HG02763 (cell line): ENCODE data around the gene LMO3.
"Not testable (repeated sequence)": the region's sequence is repeated elsewhere in the genome, so short reads cannot be mapped to it uniquely, and the experiment has no call there.

Experiments used
- ATAC-seq: cut with Tn5 transposase; IDR thresholded peaks from one replicate; pipeline ENCODE4 v1.9.1; 2021; ENCODE audit warnings: mild to moderate bottlenecking, moderate library complexity; ENCODE audit not compliant: unreplicated experiment

Gene LMO3

DNA sequence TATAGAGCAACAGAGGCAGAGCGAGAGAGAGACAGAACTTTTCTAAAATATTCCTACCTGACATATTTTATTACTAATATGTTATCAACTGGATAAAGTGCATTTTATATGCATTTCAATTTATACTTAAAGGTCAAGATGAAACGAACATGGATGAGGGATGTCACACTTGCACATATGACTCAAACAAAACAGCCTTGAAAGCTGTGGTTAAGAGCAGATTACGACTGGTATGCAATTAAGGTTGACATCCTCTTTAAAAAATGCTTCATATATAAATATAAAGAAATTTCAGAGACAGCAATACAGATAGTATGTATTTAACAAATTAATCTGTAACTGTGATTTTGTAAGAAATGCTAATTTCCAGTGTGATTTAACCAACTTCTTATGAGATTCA lies 52.5 kb downstream of the LMO3 start:
- ATAC-seq = no peak

DNA sequence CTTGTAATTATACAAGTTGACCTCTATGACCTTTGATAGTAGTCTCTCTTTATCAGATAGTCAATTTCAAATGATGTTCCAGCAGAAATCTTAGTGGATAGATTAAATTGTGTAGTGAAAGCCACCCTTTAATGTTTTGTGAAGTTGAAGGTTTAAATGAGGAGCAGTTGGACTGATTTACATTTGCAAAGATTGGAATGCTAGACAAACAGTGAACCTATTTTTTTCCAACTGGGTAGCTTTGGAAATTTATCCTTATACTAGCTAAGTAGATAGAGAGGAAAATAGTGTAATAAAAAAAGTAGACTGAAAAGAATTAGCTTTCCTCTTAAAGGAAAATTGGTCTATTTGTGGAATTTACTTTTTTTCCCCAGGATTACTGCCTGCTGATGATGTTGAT lies 53.7 kb downstream of the LMO3 start:
- no peak for ATAC-seq

DNA sequence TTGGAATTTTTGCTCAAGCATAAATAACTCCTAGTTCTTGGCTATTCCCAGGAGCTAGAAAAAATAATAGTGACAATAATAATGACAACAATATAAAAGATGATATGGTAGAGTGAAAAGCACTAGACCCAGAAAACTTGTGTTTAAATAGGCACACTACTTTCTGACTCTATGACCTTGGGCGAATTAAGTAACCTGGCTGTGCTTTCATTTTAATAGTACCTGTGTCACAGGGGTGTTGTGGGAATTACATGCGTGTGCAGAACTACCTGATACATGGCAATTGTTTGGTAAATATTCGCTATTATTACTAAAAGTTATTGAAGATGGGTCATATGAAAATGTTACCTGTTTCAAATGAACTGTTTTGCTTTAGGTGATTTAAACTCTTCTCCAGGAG lies 60.1 kb downstream of the LMO3 start:
- ATAC-seq = no peak

GRCh38 chr12:16542586-16542985 lies 63.4 kb downstream of the LMO3 start:
- ATAC-seq = no peak

DNA sequence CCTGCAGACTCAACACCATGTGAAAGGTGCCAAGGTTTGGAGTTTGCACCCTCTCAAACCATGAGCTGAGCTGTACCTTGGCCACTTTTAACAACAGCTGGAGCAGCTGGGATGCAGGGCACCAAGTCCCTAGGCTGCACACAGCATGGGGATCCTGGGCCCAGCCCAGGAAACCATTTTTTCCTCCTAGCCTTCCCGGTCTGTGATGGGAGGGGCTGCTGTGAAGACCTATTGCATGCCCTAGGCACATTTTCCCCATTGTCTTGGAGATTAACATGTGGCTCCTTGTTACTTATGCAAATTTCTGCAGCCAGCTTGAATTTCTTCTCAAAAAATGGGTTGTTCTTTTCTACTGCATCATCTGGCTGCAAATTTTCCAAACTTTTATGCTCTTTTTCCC lies 68.3 kb downstream of the LMO3 start:
- ATAC-seq = not testable (repeated sequence)

- ATAC-seq = peak; percentile 40
These were observed 74.3 kb downstream of the LMO3 start for GRCh38 chr12:16531621-16532020.

DNA sequence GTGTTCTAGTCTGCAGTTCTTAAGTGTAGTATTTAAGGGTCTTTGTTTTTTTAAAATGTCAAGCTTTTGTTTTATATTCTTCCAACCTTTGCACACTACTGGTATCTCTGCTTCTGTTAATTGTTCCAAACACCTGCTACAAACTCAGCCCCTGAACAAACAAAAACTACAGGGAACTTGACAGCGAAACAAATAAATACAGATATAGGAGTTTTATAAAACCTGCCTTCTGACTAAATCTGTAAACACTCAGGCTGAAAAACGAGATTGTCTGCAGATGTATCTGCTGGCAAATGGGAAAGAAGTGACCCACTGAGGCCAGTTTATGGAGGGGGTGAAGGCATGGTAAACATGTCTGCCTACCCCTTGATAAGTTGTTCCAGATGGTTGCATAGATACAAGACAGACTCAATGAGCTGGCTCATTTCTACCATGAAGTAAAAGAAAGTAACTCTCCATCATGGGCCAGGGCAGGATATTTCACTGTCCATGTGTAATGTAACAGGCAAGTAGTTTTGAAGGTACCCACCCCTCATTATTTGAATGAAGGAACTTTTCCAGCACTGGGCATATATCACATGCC lies 75.6 kb downstream of the LMO3 start:
- no peak for ATAC-seq

GRCh38 chr12:16526693-16527092 lies 79.3 kb downstream of the LMO3 start:
- no peak for ATAC-seq

DNA sequence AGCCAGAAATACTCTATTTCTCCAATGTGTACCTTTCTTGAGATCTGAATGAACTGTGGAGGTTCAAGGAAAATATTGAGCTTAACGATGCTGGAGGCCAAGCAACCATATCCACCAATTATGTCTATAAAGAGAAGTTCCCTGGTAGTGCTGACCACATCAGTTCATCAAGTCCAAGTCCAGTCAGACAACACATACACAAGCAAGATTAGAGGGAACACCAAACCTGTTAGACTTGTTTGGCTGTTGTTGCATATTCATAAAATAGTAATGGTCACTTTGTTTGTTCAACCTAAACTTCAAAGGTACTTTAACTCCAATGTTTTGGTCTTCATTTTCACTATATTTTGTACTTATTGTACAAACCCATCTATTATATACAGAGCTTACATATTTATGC lies 81.6 kb downstream of the LMO3 start:
- ATAC-seq = no peak

GRCh38 chr12:16523951-16524331 lies 82.0 kb downstream of the LMO3 start:
- no peak for ATAC-seq

- no peak for ATAC-seq
These were observed 82.5 kb downstream of the LMO3 start for GRCh38 chr12:16523284-16523950.

- ATAC-seq = no peak
These were observed 85.6 kb downstream of the LMO3 start for GRCh38 chr12:16520328-16520727.

DNA sequence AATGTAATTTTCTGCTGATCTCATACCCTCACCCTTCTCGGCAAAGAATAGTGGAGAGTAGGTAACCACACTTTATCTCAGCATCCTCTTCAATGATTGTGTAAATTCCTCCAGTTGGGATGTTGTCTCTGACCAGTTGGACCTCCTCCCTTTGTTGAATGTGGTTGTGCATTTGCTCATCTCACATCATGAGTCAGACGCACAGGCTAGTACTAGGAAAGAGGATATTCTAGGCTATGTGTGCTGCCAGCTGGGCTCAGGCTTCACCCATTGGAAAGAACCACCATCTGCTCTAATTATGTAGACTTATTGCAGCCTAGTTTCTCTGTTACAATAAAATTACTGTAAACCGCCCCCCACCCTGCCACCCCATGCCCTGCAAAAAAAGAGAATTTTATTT lies 90.3 kb downstream of the LMO3 start:
- no peak for ATAC-seq

DNA sequence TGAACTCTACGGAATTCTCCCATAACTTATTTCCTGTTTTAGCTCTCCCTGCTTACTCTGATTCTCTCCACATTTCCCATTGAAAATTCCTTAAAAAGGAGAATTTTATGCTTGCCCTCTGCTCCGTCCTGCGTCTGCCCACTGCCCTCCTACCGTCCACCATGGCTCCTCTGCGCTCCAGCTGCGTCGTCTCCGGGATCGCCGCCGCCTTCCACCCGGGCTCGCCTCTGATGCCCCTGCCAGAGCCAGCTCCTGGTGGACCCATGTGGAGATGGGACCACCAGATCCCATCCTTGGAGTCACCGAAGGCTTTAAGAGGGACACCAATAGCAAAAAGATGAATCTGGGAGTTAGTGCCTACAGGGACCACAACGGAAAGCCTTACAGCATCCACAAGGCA lies 92.7 kb downstream of the LMO3 start:
- no peak for ATAC-seq

DNA sequence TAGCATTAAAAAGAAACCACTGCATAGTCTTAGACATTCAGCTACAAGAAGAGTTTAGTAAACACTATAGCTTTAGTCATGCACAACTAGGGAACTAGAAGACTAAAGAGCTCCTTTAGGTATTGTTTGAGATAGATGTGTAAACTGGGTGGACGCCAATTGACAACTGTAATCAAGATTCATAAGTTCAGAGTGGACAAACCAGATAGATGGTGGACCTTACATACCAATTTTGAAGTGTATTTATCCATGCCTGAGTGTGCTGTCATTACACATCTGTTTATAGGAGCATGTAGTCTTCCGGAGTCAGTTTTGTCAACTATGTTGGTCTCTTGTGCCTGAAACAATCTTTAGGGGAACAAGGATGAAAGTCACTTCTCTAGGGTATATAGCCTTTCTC lies 96.6 kb downstream of the LMO3 start:
- no peak for ATAC-seq

DNA sequence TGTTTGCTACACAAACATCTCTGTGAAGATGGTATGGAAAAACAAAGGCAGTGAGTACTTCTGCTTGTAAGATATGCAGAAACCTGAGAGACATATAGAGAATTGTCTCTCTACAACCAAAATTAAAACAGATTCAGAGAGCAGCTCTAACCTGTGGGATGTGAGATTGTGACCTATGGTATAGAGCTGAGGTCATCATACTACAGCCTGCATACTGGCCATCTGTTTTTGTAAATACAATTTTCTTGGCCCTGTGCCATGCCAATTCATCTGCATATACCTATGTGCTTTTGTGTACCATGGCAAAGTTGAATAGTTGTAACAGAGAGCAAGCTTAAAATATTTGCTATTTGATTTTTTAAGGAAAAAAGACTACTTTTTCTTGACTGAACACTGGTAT lies 99.6 kb downstream of the LMO3 start:
- no peak for ATAC-seq

DNA sequence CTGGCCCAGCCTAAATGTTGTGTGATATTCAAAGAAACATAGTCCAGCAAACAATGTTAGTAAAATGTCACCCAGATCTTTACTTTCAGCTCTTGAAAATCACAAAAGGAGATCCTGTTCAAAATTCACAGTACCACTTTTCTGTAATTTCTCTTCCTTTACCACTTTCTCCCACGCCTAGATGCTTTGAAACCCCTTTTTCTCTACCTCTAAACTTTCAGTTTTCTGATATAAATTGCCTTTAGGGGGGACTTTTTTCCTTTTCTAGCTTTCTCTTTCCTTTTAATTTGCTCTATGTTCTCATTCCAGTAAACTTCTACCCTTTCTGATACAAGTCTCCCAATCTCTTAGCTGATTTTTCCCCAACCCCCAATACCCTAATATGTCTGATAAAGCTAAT lies 101.8 kb downstream of the LMO3 start:
- no peak for ATAC-seq

GRCh38 chr12:16499611-16500010 lies 106.4 kb downstream of the LMO3 start:
- no peak for ATAC-seq
